ENCODE data around the gene NADK2. TPM values are rescaled to one million over a fixed set of nuclear protein-coding genes. Genes with fewer than 3 reads are reported as not detected.

The NADK2 gene
- total and polyA plus RNA-seq, 9 of the 15 experiments (the other 6 are each of a cell fraction or from before 2014, with no cell fraction given) = 10.6 to 41.0 (median 24.0) TPM

- TF ChIP-seq TSHZ1 (CRISPR knock-in tag; IDR thresholded peaks at IDR 0.05) (peak; percentile 88; the same call in 1 of the 2 replicates), GABPB2 (CRISPR knock-in tag; conservative IDR thresholded peaks at IDR 0.05) (no peak; the same call in 1 of the 2 replicates), DEAF1 (CRISPR knock-in tag; IDR thresholded peaks at IDR 0.05) (peak; percentile 57; the same call in 1 of the 2 replicates), ZNF311 (CRISPR knock-in tag; IDR thresholded peaks at IDR 0.05) (peak; percentile 84), IRF9 (tag; IDR thresholded peaks at IDR 0.05) (peak; percentile 76; the same call in 1 of the 2 replicates), FOXP1 (CRISPR knock-in tag; IDR thresholded peaks at IDR 0.05) (peak; percentile 63; the same call in 1 of the 2 replicates), ZFX (CRISPR knock-in tag; IDR thresholded peaks at IDR 0.05) (peak; percentile 93), OTX1 (CRISPR knock-in tag; IDR thresholded peaks at IDR 0.05) (peak; percentile 92), ZNF354B (CRISPR knock-in tag; IDR thresholded peaks at IDR 0.05) (peak; percentile 75), FIP1L1 (IDR thresholded peaks at IDR 0.05; ENCODE audit: low read depth, low read length, poor library complexity, severe bottlenecking) (peak; percentile 69), ZNF699 (CRISPR knock-in tag; IDR thresholded peaks at IDR 0.05; ENCODE audit: insufficient replicate concordance) (no peak), ZNF174 (CRISPR knock-in tag; IDR thresholded peaks at IDR 0.05) (no peak), MTF1 (CRISPR knock-in tag; IDR thresholded peaks at IDR 0.05; ENCODE audit: borderline replicate concordance) (peak; percentile 59; the same call in 1 of the 2 replicates), CREBBP (IDR thresholded peaks at IDR 0.05; ENCODE audit: low read depth, low read length) (no peak), HMG20B (CRISPR knock-in tag; IDR thresholded peaks at IDR 0.05) (no peak), ZBTB1 (CRISPR knock-in tag; IDR thresholded peaks at IDR 0.05; ENCODE audit: borderline replicate concordance, low read depth) (peak; percentile 82), TCFL5 (CRISPR knock-in tag; conservative IDR thresholded peaks at IDR 0.05) (no peak), ZNF507 (tag; conservative IDR thresholded peaks at IDR 0.05) (no peak), CREM (IDR thresholded peaks at IDR 0.05; ENCODE audit: low read depth) (peak; percentile 63), RAD21 (CRISPR knock-in tag; conservative IDR thresholded peaks at IDR 0.05 in 1 of 2, IDR thresholded peaks at IDR 0.05 in 1 of 2) (peak; percentile 53 to 65)
Observed at GRCh38 chr5:36241631-36242533, at the start of gene NADK2 (continued).

Data from K562 (cell line).